GM19025 (cell line): ENCODE measurements around the gene PIK3R6.
"Not testable (repeated sequence)": the region's sequence is repeated elsewhere in the genome, so short reads cannot be mapped to it uniquely, and the experiment has no call there.

Experiments used
- ATAC-seq: cut with Tn5 transposase; IDR thresholded peaks from one replicate; pipeline ENCODE4 v1.9.1; 2021; ENCODE audit warnings: mild to moderate bottlenecking, low read depth, moderate library complexity; ENCODE audit not compliant: unreplicated experiment

The PIK3R6 gene

DNA sequence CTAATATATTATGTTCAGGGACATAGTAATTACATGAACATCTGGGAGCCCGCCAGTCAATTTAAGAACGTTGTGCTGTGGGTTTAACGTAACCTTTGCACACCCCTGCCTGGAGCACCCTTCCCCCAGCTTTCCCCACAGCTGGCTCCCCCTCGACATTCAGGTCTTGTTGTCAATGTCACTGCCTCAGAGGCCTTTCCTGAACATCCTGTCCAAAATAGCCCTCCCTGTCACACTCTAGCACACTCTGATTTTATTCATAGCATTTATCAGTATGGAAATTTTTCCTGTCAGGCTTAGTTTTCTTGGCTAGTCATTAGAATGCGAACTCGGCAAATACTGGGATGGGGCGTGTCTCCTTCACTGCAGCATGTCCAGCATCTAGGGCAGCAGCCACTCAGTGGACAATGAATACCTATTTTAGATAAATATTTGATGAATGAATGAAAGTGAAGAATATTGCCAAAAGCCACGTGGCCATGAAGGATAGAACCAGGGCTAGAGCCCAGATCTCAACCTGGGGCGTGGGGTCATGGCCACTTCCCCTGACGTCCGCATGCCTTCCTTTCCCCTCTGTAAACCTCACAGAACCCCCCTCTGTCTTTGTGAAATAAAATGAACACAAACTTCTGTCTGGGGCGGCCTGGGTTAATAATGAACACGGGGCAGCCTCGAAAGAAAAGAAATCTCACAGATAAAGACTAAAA, 10.5 kb downstream of the PIK3R6 start:
- ATAC-seq: no peak

DNA sequence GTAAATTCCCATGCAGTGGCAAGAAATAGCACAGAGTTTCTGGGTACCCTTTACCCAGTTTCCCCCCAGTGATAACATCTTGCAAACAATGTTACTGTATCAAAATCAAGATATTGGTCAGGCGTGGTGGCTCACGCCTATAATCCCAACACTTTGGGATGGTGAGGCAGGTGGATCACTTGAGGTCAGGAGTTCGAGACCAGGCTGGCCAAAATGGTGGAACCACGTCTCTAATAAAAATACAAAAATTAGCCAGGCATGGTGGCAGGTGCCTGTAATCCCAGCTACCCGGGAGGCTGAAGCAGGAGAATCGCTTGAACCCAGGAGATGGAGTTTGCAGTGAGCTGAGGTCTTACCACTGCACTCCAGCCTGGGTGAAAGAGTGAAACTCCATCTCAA, 11.3 kb downstream of the PIK3R6 start:
- not testable (repeated sequence) for ATAC-seq

DNA sequence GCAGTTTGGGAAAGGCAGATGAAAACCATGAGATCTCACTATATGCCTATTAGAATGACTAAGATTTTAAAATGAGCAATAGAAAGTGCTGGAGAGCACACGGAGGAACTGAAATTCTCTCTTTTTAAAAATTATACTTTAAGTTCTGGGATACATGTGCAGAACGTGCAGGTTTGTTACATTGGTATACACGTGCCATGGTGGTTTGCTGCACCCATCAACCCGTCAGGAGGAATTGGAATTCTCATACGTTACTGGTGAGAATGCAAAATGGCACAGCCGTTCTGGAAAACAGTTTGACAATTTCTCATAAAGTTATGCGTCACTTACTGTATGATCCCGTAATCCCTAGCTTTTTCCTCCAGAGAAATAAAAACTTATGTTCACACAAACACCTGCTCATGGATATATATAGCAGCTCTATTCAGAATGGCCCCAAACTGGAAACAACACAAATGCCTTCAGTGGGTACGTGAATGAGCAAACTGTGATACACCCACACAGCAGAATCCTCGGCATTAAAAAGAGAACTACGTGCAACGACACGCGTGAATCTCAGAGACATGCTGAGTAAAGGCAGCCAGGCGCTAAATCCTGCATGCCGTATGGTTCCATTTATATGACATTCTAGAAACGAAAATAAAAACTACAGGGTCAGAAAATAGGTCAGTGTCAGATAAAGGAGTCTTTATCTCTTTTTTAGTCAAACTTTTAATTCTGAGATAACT, 11.8 kb downstream of the PIK3R6 start:
- ATAC-seq: no peak

DNA sequence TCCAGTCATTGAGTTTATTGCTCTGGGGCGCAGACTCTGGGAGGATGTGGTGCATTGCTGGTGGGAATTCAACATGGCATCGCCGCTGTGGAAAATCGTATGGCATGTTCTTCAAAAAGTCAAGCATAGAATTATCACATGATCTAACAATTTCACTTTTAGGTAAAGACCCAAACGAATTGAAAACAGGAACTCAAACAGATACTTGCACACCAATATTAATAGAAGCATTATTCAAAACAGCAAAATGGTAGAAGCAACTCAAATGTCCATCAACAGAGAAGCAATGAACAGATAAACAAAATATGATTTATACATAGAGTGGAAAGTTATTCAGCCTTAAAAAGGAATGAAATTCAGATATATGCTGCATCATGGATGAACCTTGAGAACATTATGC, 15.9 kb downstream of the PIK3R6 start:
- no peak for ATAC-seq

DNA sequence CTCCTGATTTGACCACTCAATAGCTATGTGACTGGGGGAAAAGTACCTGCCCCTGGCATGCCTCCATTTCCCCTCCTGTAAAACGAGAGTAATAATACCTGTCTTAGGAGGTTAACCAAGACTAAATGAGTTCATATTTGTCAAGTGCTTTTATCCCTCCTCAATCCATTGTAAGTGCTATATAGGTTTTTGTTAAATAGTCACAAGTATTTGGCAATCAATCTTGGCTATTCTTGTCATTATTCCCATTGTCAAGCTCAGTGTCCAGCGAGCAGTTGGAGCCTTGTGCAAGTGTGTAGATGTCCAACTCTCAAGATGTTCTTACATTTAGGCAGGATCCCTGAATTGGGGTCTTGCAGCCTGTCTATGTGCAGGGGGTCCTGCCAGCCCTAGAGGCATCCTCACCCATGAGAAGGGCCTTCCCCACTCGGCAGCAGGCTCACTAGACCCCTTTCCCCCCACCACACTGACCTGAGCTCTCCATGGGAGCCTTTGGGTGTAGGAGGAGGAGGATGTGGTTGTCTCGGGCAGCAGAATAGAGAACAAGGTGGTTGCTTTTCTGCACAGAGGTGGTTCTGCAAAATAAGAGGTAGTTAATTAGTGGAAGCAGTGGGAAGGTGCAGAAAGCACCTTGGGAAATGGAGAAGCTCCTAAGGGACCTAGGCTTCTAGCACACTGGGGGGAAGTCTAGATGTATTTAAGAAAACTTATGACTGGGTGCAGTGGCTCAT, 18.0 kb downstream of the PIK3R6 start:
- ATAC-seq: no peak

DNA sequence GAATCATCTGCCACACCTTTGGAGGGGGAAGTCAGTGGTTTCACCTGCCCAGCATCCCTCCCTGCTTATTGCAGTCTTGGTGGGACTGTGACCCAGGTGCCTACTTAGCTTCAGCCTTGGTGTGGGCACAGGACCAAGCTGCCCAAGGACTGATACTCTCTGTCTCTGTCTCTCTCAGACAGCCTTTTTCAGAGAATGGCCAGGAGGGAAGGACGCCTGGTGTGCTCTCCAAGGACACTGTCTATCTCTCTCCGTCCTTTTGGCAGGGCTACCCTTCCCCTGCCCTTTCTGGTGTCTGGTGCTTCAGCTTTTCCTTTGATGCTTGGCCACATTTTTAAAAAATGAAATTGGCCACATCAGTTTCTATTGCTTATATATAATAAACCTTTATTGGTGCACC, 19.6 kb downstream of the PIK3R6 start:
- no peak for ATAC-seq

DNA sequence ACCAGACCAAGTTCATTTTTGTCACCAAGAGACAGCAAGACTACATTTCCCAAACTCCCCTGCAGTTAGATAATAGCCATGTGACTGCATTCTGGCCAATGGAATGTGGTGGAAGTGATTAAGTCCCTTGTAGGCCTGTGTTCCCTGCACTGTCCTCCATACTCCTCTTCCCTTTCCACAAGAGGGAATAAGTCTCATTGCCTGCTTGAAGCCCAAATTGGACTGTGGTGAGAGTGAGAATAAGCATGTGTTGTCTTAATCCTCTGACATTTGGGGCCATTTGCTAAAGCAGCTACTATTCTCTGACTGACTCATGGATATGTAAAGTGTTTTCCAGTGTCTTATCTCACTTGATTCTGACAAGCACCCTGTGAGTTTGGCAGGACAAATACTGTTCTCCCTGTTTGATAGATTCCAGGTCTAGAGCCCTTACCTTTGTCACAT, 20.7 kb downstream of the PIK3R6 start:
- ATAC-seq: no peak

DNA sequence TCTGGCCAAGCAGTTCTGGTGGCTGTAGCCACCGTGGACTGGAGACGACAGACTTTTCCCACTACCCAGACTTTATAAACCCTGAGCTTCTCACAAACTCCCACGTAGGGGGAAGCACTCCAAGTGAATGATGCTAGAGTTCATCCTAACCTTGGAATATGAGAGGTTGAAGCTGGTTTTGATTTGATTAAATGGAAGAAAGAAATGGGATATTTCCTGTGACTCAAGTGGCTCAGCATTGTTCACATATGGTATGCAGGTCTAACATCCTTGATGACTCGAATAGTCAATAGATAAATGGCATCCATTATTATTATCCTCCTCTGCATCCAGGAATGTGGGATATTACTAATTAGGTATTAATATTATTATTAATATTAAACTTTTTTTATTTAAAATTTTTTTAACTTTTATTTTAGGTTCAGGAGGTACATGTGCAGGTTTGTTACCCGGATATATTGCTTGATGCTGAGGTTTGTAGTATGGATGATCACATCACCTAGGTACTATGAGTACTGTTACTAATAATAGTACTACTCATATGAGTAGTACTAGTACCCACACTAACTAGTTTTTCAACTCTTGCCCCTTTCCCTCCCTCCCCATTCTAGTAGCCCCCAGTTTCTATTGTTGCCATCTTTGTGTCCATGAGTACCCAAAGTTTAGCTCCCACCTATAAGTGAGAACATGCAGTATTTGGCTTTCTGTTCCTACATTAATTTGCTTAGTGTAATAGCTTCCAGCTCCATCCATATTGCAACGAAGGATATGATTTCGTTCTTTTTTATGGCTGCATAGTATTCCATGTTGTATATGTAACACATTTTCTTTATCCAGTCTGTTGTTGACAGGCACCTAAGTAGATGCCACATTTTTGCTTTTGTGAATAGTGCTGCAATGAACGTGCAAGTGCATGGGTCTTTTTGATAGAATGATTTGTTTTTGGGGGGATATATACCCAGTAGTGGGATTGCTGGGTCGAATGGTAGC, 22.9 kb downstream of the PIK3R6 start:
- ATAC-seq: no peak

DNA sequence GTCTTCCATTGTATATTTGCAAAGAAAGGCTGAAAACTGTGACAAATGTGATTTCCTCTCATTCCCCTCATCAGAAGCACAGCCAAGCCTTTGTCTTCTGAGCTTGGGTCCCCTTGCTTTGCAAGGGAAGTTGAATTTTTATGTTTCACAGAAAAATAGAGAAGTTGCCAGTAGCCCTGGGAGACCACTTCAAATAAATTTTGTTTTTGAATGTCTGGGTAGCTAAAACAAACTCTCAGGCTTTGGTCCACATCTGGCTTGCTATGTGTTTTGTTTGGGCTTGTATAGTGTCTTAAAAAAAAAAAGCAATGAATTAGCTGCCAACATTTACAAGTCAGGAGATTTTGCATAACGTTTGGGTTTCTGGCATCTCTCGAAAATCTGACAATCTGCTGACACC, 24.1 kb downstream of the PIK3R6 start:
- ATAC-seq: no peak

DNA sequence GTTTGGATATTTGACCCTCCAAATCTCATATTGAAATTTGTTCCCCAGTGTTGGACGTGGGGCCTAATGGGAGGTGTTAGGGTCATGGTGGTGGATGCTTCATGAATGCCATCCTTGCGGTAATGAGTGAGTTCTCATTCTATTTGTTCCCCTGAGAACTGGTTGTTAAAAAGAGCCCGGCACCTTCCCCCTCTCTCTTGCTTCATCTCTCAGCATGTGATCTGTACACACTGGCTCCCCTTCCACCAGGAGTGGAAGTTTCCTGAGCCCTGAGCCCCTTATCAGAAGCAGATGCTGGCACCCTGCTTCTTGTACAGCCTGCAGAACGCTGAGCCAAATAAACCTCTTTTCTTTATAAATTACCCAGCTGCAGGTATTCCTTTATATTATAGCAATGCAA, 25.6 kb downstream of the PIK3R6 start:
- no peak for ATAC-seq

DNA sequence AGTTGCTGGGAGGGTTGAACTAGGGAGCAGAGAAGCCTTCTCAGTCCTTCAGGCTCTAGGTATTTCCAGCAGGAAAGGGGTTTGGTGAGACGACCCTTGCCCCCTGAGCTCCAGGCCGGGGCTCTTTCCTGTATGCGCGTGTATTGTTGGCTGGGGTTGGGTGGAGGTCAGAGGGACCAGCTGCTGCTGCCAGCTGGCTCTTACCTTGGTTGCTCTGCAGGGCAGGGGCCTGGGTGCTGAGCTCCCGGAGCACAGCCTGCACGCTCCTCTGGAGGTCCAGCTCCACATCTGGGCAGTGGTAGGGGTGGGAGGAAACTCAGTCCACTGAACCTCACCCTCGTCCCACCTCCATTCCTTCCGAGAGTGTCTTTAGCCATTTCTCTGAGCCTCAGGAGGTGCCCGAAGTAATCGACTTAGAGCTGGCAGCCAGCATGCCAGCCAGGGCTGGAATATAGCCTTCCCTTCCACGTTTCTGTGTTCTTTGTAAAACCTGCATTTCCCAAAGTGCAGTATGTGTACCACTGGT, 28.0 kb downstream of the PIK3R6 start:
- no peak for ATAC-seq

DNA sequence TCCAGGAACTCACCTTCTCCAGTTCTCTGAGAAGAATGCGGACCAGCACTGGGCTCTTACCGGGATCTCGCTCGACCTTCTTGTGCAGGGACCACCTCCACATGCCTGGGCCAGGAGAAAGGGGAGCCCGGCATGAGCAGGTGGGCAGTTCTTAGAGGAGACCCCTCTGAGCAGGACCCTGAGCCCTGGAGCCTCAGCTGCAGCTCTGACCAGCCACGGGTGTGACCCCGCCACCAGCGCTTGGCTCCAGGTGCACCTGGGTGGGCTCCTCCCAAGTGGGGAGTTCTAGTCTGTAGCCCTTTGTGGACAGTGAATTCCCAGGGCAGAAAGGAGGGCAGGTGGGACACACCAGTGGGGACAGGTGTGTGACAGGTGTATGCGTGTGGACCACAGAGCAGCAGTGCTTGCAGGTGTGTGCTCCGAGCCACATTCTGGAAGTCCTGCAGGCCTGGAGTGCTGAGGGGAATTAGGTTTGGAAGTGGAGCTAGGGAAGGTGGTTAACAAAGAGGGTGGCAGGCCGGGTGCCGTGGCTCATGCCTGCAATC, 28.9 kb downstream of the PIK3R6 start:
- no peak for ATAC-seq

DNA sequence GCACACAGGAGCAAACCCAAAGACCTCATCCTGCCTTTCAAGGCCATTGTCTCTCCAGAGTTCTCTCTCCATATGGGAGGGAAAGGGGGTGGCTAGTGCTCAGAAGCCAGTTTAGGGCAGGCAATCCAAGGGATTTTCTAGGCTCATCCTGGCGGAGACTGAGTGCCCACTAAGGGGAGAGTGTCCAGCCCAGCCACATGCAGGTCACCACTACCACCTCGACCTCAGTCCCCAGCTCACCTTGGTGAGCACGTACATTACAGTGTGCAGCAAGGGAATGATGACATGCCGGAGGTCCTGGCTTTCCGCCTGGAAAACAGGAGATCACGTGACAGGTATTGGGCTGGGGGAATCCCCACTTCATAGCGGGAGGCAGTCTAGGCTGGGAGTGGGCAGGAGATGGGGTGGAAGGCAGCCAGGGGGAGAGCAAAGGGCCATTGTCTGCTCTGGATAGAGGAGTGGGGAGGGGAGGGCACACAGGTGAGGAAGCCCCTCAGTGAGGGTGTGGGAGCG, 29.9 kb downstream of the PIK3R6 start:
- ATAC-seq: no peak

DNA sequence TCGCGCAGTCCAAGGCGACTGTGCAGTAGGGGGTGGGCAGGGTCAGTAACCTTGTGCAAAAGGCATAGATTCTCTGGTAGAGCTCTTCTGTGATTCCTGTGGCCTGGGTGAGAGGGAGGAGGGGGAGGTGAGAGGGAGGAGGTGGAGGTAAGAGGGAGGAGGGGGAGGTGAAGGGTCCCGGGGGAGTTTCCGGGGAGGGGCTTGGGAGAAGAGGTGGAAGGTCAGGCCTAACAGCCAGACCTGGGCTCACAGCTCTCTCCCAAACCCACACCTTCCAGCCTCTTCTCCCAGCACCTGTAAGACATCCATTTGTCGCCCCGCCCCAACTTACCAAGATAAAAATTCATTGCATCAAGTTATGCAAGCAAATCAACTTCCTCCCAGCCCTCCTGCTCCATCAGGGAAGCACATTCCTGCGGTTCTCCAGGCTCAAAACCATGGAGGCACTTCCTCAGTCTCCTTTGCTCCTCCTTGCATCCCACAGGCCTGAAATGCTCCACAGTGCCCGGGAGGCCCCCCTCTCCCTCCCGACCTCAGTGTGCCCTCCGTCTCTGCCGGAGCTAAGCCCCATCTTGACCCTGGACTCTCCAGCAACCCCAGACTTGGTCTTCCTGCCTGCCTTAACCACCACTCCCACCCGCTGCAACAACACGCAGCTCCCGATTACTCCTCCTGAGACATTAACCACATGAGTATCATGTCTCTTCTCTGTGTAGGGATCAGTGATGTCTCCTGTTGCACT, 30.5 kb downstream of the PIK3R6 start:
- no peak for ATAC-seq

DNA sequence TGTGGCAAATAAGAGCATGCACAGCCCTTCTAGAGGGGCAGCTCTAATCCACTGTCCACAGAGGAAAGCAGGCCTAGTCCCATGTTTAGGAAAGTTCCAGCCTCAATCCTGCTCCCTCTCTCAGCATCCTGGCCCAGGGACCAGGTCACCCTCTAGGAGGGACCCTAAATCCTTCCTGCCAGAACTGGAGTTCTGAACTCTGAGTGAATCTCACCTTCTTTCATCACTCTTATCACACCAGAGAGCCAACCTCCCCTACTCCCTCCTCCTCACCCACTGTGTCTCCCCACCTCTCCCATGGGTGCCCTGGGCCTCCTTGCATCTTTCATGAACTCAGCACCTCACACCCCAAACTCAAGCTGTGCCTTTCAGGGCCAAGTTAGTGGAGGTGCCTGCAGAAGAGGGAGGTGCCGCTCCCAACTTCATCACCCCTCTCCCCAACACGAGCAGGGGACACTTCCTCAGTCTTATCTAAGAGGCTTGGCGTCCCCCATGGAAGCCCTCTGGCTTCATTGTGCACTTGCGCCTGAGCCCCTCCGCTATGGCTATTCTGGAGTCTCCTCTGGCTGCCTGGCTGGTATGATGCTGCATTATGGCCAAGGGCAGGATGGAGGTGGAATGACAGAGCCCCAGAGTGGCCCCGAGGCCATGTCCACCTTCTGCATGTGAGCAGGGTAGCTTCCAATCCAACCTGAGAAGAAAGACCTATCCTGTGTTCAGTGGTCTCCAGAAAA, 31.7 kb downstream of the PIK3R6 start:
- no peak for ATAC-seq

DNA sequence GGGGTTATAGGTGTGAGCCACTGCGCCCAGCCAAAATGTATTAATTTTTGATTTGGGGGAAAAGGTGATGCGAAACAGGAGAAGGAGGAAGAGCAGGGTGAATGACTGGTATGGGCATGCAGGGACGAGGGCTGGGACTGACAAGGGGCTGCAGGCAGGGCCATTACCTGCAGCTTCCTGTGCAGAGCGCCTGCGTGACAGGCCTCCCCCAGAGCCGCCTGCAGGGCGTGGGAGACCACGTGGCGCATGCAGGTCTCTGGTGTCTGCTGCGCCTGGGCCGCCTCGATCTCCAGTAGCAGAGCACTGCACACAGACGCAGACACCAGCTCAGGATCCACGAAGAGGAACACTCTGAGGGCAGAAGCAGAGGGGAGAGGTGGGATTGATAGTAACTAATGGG, 32.4 kb downstream of the PIK3R6 start:
- ATAC-seq: no peak

DNA sequence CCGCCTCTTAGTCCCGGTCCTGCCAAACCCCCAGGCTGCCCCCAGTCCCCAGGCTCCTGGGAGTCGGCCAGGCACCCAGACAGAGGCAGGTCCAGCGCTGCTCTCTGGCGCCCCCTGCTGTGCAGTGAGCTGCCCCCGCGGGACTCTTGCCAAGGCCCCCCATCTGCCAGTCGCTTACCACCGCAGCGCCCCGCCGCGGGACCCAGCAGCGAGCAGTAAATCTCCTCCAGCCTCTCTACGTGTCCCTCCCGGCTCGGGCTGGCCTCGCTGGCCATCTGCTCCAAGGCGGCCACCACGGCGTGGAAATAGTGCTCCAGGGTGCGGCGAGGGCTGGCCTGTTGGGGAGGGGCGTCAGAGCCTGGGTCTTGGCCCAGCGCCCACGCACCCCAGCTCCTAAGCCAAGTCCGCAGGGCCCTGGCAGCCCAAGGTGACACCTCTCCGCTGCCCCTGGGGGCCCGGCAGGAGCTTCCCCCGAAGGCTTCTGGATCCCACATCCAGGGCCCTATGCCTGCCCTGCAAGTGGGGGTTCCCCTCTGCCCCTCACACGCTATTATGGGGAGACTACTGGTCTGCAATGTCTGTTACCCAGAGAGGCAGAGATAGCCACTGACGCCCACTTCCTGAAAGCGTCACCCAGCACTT, 34.6 kb downstream of the PIK3R6 start:
- no peak for ATAC-seq
